HG03175 (cell line): ENCODE results near the gene PGRMC2.

ENCODE experiments used
- ATAC-seq: cut with Tn5 transposase; IDR thresholded peaks from one replicate; pipeline ENCODE4 v1.9.1; 2021; ENCODE audit warnings: mild to moderate bottlenecking, moderate library complexity; ENCODE audit not compliant: unreplicated experiment

Gene PGRMC2

GRCh38 chr4:128287141-128287870 is at the start of gene PGRMC2:
Gene PGRMC2, minus strand, starts transcription at chr4:128287813. Its CDS starts 23 bp downstream, at chr4:128287790.
- ATAC-seq, result peak; percentile 2

GRCh38 chr4:128335541-128335940 is 47.9 kb upstream of the PGRMC2 start:
- ATAC-seq, result no peak

DNA sequence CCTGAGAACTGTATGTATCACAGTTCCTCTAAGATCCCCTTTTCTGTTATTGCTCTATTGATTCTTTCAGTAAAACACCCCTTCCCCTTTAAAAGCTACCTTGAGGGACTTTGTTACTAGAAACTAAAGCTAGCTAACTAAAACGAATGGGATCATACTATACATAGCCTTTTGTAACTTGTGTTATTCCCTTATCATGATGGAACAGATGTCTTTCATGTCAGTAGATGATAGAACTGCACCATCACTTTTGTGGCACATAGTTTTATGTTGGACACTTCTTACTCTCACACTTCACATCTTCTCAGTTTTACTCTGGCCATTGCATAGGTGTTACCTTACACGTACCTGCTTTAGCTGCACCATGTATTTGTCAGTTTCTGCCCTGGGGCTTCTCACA is 46.6 kb upstream of the PGRMC2 start:
- no peak for ATAC-seq

GRCh38 chr4:128333309-128334018 is 45.9 kb upstream of the PGRMC2 start:
- no peak for ATAC-seq

DNA sequence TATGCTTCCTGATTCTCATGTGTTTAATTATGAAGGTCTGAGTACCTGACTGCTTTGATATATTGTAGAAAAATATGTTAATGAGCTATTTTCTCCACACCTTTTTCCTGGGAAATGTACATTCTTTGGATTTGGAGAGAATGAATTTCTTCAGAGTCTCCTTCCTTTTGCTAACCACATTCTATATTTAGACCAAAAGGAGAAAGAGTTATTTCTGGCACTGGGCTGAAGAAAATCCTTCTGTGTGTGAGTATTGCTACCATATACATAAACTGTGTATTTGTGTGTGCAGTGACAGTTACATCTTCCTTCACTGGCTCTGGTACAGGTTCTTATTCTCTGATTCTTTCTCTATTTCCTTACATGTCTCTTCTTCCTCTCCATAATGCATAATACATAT is 44.5 kb upstream of the PGRMC2 start:
- ATAC-seq, result no peak

DNA sequence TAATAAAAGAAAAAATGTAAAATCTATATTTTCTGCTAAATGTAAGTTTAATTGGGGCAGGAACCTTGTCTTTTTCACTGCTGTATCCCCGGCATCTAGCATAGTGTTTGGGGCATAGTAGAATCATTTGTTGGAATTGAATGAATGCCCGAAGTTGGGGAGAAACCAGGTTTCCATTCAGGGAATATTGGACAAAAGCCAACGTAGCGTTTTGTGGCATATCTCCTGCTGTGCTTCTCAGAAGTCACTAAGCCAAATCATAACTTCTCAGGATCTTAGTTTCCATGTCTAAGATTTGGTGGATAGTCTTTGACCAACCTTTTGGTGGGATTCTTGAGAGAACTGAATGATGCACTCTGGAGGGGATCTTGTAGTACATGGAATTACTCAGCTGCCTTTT is 42.0 kb upstream of the PGRMC2 start:
- no peak for ATAC-seq

DNA sequence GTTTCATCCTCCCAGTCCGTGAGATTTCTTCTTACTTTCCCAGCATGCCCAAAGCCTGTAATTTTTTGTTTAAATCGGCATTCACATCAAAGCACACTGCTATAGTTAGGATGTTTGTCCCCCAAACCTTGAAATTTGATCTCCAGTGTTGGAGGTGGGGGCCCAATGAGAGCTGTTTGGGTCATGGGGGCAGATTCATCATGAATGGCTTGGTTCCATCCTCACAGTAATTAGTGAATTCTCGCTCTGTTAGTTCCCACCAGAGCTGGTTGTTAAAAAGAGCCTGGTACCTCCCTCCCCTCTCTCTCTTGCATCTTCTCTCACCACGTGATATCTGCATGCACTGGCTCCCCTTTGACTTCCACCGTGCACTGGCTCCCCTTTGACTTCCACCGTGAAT is 40.5 kb upstream of the PGRMC2 start:
- no peak for ATAC-seq

DNA sequence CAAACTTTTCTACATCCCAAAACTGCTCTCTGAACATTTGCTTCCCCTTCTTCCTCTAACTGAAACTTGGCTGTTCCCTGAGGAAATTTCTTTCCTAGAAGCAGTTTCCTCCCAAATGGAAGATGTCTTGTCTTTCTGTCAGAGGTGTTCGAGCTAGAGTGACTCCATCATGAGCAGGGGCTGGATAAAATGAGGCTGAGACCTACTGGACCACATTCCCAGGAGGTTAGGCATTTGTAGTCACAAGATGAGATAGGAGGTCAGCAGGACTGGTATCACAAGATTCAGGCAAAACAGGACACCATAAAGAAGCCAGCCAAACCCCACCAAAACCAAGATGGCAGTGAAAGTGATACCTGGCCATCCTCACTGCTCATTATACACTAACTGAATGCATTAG is 35.8 kb upstream of the PGRMC2 start:
- no peak for ATAC-seq

DNA sequence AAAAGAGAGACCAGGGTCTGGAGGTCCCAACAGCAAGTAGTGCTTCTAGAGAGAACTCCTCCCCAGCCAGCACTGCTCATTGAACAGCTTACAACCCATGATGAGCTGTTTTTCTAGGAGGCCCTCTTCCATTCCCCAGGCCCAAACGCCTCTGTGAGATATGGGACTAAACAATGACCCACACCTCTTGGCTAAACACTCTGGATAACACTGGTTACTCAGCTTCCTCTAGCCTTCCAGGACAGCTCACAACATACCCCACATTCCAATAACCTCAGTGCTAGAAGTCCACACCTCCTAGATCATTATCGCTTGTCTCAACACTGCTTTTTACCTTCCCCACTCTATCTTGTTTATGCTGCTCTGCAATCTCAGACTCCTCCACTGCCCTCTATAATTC is 35.4 kb upstream of the PGRMC2 start:
- ATAC-seq, result no peak

GRCh38 chr4:128322311-128322710 is 34.7 kb upstream of the PGRMC2 start:
- no peak for ATAC-seq

DNA sequence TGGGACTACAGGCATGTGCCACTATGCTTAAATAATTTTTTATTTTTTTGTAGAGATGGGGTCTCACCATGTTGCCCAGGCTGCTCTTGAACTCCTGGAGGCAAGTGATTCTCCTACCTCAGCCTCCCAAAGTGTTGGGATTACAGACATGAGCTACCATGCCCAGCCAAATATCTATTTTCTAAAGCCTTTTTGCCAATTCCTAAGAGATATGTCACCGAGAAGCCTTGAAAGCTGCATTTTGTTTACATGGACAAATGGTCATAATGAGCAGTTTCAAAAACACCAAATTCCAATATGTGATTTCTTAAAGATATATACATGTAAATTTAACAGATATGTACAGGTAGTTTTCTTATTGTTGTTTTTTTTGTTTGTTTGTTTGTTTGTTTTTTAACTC is 33.0 kb upstream of the PGRMC2 start:
- ATAC-seq, result no peak

DNA sequence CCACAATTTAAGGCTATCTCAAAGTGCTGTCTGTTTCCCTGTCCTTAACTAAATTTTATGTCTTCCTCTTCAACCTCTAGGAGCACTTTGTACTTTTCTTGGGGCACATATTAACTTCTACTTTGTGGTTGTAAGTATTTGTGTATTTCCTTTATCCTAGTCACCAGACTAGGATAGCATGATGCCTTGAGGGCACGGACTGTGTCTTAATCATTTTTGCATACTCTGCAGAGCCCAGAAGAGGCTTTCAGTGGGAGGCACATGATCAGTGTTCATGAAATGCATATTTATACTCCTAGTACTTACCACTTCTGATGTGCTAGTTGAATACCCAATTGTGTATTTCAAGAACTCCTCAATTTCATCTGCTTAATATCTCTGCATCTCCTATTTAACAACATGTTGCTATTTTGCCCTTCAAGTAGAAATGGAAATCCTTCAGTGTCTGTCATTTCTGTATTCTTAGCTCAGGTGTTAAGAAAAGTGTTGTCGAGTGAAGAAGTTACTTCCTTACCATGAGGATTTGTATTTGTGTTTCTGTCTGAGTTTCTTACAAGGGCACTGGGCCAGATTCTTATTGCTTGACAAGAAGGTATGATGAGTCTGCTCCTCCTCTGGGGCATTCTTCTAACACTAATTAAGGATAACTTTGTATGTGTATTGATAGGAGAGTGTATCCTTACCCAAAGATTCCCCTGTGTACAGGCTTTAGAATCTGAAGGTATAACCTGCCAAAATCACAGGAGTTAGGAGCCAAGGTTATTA is 28.3 kb upstream of the PGRMC2 start:
- ATAC-seq, result no peak

DNA sequence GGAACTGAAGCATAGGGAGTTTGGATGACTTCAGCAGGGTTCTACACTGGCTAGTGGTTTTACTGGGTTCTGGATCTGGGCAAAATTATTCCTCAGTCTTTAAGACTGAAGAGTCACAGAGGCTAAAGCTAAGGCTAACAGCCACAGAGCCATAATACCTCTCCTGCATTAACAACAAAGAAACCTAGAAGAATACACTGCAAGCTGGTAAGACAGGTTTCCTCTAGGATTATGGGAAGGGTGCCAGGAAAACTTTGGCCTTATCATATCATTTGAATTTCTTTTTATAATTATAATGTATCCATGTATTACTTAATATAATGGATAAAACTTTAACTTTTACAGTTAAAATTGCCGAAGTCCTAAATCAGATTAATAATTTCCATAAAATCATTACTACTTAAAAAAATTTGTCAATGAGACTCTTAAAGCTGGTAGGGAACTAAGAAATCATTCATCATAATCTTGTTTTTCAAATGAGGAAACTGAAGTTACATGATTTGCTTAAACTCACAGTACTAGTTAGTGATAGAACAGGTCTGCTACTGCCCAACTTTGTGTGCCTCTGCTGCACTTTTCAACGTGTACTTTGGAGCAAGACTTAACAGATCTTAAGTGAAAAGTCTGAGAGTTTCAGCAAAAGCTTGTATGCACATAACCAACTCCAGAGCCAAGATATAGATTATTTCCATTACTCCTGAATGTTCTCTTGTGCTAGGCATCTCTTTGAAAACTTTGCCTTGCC is 24.2 kb upstream of the PGRMC2 start:
- no peak for ATAC-seq

DNA sequence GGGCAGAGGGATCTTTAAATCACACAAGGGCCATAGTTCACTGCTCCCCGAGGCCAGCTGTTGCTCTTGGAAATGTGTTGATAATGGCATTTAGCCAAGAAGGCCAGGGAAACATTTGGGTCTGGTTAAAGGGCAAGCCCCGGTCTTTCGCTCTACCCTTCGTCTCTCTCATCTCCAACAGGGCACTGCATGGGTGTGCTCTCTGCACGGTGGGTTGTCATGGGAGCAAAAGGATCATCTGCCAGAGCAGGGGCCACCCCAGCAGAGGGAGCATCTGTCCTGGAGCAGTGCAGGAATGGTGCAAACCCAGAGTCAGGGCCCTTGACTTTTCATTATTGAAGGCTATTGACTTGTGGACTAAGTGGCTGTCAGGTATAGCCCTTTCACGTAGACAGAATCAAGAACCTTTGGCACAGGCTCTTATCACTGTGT is 22.7 kb upstream of the PGRMC2 start:
- no peak for ATAC-seq

DNA sequence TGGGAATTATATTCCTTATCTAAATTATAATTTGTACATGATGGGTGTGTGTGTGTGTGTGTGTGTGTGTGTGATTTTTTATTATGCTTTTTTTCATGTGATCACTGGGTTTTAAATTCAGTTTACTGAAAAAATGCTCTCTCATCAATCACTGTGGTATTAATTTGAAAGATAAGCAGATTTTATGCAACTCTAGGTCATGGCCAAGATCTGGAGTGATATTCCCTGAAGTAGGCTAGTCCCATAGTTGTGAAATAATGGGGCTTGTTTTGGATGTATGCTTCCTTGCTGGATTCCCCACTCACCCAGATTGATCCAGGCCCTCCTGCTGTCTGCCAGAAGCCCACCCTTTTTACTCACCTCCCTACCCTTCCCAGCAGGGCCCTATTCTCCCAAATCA is 22.0 kb upstream of the PGRMC2 start:
- no peak for ATAC-seq

DNA sequence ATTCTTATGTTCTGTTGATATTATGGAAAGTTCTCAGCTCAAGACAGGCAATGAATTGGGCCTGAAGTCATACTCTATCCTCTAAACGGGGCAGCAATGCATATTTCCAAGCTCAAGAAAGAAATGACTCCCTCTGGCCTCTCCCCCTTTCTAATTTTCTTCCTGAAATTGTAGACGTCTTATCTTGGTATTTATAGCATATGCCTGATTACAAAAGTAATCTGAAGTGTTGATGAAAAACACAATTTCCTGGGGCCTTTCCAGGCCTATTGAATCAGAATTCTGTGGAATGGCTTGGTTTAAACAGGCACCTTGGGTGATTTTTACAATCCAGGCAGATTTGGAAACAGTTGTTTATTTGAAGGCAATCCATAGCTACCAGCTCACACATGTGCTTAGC is 21.4 kb upstream of the PGRMC2 start:
- no peak for ATAC-seq

- ATAC-seq, result peak; percentile 53
These were observed 19.5 kb upstream of the PGRMC2 start for GRCh38 chr4:128307123-128307571.

DNA sequence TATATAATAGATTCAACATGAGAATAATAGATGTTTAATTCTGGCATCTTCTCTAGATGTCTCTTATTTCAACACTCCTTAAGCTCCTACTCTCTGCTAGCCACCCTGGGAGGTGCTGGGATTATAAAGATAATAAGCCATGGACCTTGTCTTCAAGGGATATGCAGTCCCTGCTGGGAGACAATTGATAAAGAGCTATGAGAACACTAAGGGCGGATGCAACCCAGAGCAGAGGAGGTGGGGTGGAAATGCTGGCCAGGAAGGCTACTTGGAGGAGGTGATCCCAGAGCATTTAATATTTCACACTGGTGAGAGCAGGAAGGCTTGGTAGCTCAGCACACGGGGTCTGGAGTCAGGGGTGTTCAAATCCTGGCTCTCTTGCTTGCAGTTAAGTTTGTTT is 18.3 kb upstream of the PGRMC2 start:
- no peak for ATAC-seq

DNA sequence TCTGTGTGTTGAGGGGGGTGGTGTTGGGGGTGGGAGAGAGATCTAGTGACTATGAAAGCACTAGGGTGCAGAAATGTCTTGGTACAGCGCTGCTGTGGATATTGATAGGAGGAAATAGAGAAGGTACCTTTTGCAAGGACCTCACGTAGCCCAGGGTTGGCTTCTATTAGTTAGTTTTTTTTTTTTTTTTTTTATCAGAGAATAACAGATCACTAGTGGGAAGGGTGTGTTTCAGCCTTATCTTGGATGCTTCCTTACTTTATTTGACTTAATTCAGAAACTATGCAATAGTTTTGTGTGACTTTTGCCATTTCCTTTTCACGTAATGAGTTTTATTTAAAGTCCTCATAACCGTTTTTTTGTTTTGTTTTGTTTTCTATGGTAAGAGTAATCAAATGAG is 16.4 kb upstream of the PGRMC2 start:
- ATAC-seq, result no peak

DNA sequence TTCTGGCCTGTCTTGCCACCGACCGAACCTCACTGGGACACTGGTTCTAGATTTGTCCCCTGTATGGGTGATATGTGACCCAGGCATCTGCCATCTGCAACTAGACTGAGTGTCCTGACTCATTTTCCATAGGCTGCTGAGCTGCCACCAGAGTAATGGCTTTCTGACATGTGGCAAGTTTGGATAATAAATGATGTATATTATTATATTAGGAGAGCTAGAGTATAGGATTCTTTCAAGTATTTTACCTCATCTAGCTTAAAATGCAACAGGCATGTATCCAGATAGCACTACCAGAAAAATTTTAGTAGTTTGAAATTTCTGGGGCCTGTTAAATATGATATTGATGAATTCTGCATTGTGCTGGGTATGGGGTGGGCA is 15.8 kb upstream of the PGRMC2 start:
- no peak for ATAC-seq

DNA sequence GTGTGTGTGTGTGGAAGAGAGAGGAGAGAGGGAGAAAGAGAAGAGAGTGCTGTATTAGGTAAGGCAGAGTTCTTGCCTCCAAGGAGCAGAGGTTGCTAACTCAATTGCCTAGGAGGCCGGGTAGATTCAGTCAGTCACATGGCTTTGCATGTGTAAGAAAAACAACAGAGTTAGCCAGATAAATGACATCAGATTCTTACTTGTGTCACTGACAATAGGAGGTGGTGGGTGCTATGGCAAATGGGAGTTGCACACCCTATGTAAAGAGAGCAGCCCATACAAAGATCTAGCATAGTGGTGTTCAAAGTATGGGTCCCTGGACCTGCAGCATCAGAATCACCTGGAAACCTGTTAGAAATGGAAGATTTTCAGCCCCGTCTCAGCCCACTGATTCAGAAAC is 14.4 kb upstream of the PGRMC2 start:
- ATAC-seq, result no peak
